DOHH2 (cell line): Measurements from ENCODE around the gene UEVLD.

Source experiments
- H3F3A ChIP-seq: fragments of 200-600 bp; sonication (generic), shearing (Covaris generic); 2 replicates; pipeline ENCODE4 v1.6.0; 2016; ENCODE audit warnings: antibody characterized with exemption, mild to moderate bottlenecking; ENCODE audit not compliant: control insufficient read depth, insufficient read depth
- H3K27ac ChIP-seq: fragments of 200-600 bp; sonication (generic); 2 replicates; pipeline ENCODE4 v1.5.1; 2014; ENCODE audit warnings: low read depth, mild to moderate bottlenecking, low read length, moderate library complexity
- H3K27me3 ChIP-seq: fragments of 200-600 bp; sonication (generic); 2 replicates; pipeline ENCODE4 v1.6.1; 2014; ENCODE audit warnings: mild to moderate bottlenecking, low read length, mixed read lengths; ENCODE audit not compliant: control insufficient read depth
- H3K36me3 ChIP-seq: fragments of 200-600 bp; sonication (generic); 2 replicates; pipeline ENCODE4 v1.6.1; 2014; ENCODE audit warnings: mild to moderate bottlenecking, low read length, moderate library complexity, mixed read lengths; ENCODE audit not compliant: control insufficient read depth
- H3K4me1 ChIP-seq: fragments of 200-600 bp; sonication (generic); 2 replicates; pipeline ENCODE4 v1.6.1; 2014; ENCODE audit warnings: mild to moderate bottlenecking, low read length, mixed read lengths; ENCODE audit not compliant: control insufficient read depth
- H3K4me2 ChIP-seq: fragments of 200-600 bp; sonication (generic); 2 replicates; pipeline ENCODE4 v1.6.0; 2014; ENCODE audit warnings: mild to moderate bottlenecking, low read length, moderate library complexity
- H3K4me3 ChIP-seq: fragments of 200-600 bp; sonication (generic); 2 replicates; pipeline ENCODE4 v1.5.1; 2014; ENCODE audit warnings: mild to moderate bottlenecking, low read length, mixed read lengths
- H3K79me2 ChIP-seq: fragments of 200-600 bp; sonication (generic); 2 replicates; pipeline ENCODE4 v1.6.1; 2014; ENCODE audit warnings: mild to moderate bottlenecking, low read length, mixed read lengths; ENCODE audit not compliant: control insufficient read depth
- H3K9me2 ChIP-seq: fragments of 200-600 bp; sonication (generic); replicated peaks from 2 replicates; pipeline ENCODE4 v1.6.1; 2014; ENCODE audit warnings: mild to moderate bottlenecking, low read length, mixed read lengths; ENCODE audit not compliant: control insufficient read depth
- H3K9me3 ChIP-seq: fragments of 200-600 bp; sonication (generic); 2 replicates; pipeline ENCODE4 v1.6.1; 2014; ENCODE audit warnings: antibody characterized with exemption, low read length, mixed read lengths; ENCODE audit not compliant: control insufficient read depth, insufficient read depth
- H4K20me1 ChIP-seq: fragments of 200-600 bp; sonication (generic); 2 replicates; pipeline ENCODE4 v1.6.0; 2014; ENCODE audit warnings: low read depth, mild to moderate bottlenecking, antibody characterized with exemption, low read length, moderate library complexity; ENCODE audit not compliant: control insufficient read depth, insufficient read depth
- EZH2phosphoT487 ChIP-seq: fragments of 200-600 bp; sonication (generic); IDR thresholded peaks from 2 replicates; pipeline ENCODE4 v1.6.1; 2017; ENCODE audit warnings: borderline replicate concordance, mild to moderate bottlenecking, antibody characterized with exemption, low read length, moderate library complexity, mixed read lengths
- TF ChIP-seq, protein P1 (sequence below): fragments of 200-600 bp; sonication (generic); IDR thresholded peaks from one replicate; pipeline ENCODE4 v1.5.1; 2014; ENCODE audit warnings: antibody characterized with exemption, mild to moderate bottlenecking, low read depth, low read length; ENCODE audit not compliant: poor library complexity, severe bottlenecking

The UEVLD gene

DNA sequence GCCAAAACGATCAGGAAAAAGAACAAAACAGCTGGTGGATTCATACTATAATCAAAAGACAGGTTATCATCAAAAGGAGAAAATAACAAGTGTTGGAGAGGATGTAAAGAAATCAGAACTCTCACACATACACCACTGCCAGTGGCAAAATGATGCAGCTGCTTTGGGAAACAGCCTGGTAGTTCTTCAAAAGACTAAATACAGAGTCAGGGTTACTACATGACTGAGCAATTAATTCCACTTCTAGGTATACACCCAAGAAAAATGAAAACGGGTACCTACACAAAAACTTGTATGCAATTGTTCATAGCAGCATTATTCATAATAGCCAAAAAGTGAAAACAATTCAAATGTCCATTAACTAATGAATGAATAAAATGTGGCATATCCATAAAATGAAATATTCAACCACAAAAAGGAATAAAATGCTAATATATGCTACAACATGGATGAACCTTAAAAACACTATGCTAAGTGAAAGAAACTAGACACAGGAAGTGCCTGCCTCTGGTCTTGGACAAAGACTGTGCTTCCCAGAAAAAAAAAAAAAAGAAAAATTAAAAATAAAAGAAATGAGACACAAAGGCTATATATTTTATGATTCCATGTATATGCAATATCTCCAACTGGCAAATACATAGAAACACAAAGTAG lies 8.3 kb downstream of the UEVLD start:
- Histone ChIP-seq H3K27ac (no peak overlapping the region), H3K27me3 (no peaks in the 10 kb centered on the region), H4K20me1 (no peaks in the 10 kb centered on the region)

DNA sequence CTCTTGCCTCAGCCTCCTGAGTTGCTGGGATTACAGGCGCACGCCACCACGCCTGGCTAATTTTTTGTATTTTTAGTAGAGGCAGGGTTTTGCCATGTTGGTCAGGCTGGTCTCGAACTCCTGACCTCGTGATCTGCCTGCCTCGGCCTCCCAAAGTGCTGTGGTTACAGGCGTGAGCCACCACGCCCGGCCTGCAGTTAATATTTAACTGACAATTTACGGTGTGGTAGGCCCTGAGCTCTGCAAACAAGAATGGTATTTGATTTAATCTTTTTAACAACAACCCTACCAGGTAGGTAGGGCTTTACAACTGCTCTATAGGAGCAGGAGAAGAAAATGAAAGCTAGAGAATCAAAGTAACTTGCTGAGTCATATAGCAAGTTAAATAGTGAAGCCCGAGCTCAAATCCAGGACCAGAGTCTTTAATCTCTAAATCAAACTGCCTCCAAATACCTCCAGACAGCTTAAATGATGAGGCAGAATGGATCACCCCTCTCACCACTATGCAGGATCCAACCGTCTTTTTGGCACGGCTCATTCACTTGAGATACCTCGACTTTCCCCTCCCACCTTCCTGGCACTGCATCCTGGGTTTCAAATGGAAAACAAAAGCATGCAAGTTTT lies 9.4 kb downstream of the UEVLD start:
- no peaks in the 10 kb centered on the region for H3K79me2 ChIP-seq
- H3K27me3 ChIP-seq, result no peaks in the 10 kb centered on the region
- peaks cover 23% of the 10 kb centered on the region for H3K36me3 ChIP-seq
- no peaks in the 10 kb centered on the region for H4K20me1 ChIP-seq
- no peak overlapping the region for H3K4me3 ChIP-seq
- H3F3A ChIP-seq, result no peaks in the 10 kb centered on the region
- TF ChIP-seq EZH2phosphoT487, result no peak
- TF ChIP-seq, protein P1, sequence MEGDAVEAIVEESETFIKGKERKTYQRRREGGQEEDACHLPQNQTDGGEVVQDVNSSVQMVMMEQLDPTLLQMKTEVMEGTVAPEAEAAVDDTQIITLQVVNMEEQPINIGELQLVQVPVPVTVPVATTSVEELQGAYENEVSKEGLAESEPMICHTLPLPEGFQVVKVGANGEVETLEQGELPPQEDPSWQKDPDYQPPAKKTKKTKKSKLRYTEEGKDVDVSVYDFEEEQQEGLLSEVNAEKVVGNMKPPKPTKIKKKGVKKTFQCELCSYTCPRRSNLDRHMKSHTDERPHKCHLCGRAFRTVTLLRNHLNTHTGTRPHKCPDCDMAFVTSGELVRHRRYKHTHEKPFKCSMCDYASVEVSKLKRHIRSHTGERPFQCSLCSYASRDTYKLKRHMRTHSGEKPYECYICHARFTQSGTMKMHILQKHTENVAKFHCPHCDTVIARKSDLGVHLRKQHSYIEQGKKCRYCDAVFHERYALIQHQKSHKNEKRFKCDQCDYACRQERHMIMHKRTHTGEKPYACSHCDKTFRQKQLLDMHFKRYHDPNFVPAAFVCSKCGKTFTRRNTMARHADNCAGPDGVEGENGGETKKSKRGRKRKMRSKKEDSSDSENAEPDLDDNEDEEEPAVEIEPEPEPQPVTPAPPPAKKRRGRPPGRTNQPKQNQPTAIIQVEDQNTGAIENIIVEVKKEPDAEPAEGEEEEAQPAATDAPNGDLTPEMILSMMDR, result no peak
- no peaks in the 10 kb centered on the region for H3K4me1 ChIP-seq
- no peak overlapping the region for H3K4me2 ChIP-seq
- H3K27ac ChIP-seq, result no peak overlapping the region
- H3K9me3 ChIP-seq, result no peaks in the 10 kb centered on the region
- no peaks in the 10 kb centered on the region for H3K9me2 ChIP-seq

More for the DNA sequence above, 8.3 kb downstream of the UEVLD start:
- H3K9me3 ChIP-seq, result no peaks in the 10 kb centered on the region
- H3K79me2 ChIP-seq, result no peaks in the 10 kb centered on the region
- H3K36me3 ChIP-seq, result peaks cover 15% of the 10 kb centered on the region
- H3K4me2 ChIP-seq, result no peak overlapping the region
- no peaks in the 10 kb centered on the region for H3K4me1 ChIP-seq
- no peaks in the 10 kb centered on the region for H3F3A ChIP-seq
- no peak for TF ChIP-seq EZH2phosphoT487
- TF ChIP-seq, protein P1, result no peak
- no peak overlapping the region for H3K4me3 ChIP-seq
- H3K9me2 ChIP-seq, result no peaks in the 10 kb centered on the region

DNA sequence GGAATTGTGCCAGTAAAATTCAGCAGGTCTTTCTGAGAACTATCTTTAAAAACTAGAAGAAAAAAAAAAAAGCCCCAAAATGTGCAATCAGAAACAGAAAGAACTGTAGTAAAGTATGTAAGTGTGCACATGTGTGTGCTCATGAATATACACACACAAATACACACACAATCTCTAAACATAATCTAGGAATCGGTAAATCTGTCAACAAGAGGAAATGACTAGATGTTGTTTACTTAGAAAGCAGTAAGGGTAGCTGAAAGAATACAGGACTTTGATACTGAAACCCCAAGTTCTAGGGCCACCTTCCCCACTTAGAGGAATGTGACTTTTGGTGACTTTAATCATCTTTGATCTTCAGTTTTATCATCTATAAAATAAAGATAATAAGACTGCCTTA lies 13.2 kb downstream of the UEVLD start:
- Histone ChIP-seq H3K27me3 (no peaks in the 10 kb centered on the region), H3K9me2 (no peaks in the 10 kb centered on the region), H3K36me3 (peaks cover 30% of the 10 kb centered on the region), H4K20me1 (no peaks in the 10 kb centered on the region), H3K9me3 (no peaks in the 10 kb centered on the region), H3K79me2 (no peaks in the 10 kb centered on the region), H3K4me2 (no peak overlapping the region), H3F3A (no peaks in the 10 kb centered on the region), H3K4me1 (no peaks in the 10 kb centered on the region), H3K4me3 (no peak overlapping the region), H3K27ac (no peak overlapping the region)
- no peak for TF ChIP-seq EZH2phosphoT487
- TF ChIP-seq, protein P1, result no peak
